Endometrial microvascular endothelial cells (primary cell): ENCODE measurements around the gene ADAM15. TPM values are rescaled to one million over a fixed set of nuclear protein-coding genes. Genes with fewer than 3 reads are reported as not detected.

Experiments
- in situ Hi-C: cut with HindIII; loops from 2 replicates; pipeline ENCODE4 v1.10.0; 2017; ENCODE audit warnings: low sequenced_read_pairs, low pct_unique_long_range_greater_than_20kb; ENCODE audit errors: inconsistent ontology term
- total RNA-seq: library from RNA; depleted of rRNA; stranded (reverse); fragments of >200 nt; gene quantifications from one replicate; pipeline ENCODE4 v1.2.3, GENCODE V29; 2015; ENCODE audit errors: inconsistent ontology term

Gene ADAM15
- total RNA-seq, 1 donor from 2014 or later: 337 TPM

- in situ Hi-C loops: no loop called here
Measured at GRCh38 chr1:155043301-155043702, 7.8 kb upstream of the ADAM15 start.

GRCh38 chr1:155043793-155044192 lies 7.3 kb upstream of the ADAM15 start:
- in situ Hi-C loops: no loop called here

GRCh38 chr1:155044365-155044764 lies 6.8 kb upstream of the ADAM15 start:
- in situ Hi-C loops: no loop called here

GRCh38 chr1:155044812-155045657 lies 6.1 kb upstream of the ADAM15 start:
- in situ Hi-C loops: no loop called here

GRCh38 chr1:155048449-155049334 lies 2.4 kb upstream of the ADAM15 start:
- in situ Hi-C loops: no loop called here

- in situ Hi-C loops: no loop called here
Measured at GRCh38 chr1:155049651-155050559, 1.2 kb upstream of the ADAM15 start.

- in situ Hi-C loops: no loop called here
Measured at GRCh38 chr1:155051342-155051776, 243 bp downstream of the ADAM15 start.

- in situ Hi-C loops: no loop called here
Measured at GRCh38 chr1:155051777-155052398, 772 bp downstream of the ADAM15 start.

GRCh38 chr1:155052439-155053395 lies 1.6 kb downstream of the ADAM15 start:
- in situ Hi-C loops: no loop called here

- in situ Hi-C loops: no loop called here
Measured at GRCh38 chr1:155053531-155054105, 2.5 kb downstream of the ADAM15 start.

GRCh38 chr1:155057104-155057503 lies 6.0 kb downstream of the ADAM15 start:
- in situ Hi-C loops: no loop called here

GRCh38 chr1:155057788-155058211 lies 6.7 kb downstream of the ADAM15 start:
- in situ Hi-C loops: no loop called here

GRCh38 chr1:155060736-155061135 lies 9.6 kb downstream of the ADAM15 start:
- in situ Hi-C loops: loop anchor here (10.0 kb wide), 1 partner anchor 46 kb away; no protein-coding TSS in a partner anchor

- in situ Hi-C loops: loop anchor here (10.0 kb wide), 1 partner anchor 47 kb away; no protein-coding TSS in a partner anchor
Measured at GRCh38 chr1:155061381-155062150, 10.4 kb downstream of the ADAM15 start.

- in situ Hi-C loops: loop anchor here (10.0 kb wide), 1 partner anchor 47 kb away; no protein-coding TSS in a partner anchor
Measured at GRCh38 chr1:155062151-155062686, 11.1 kb downstream of the ADAM15 start.
